LNCAP (cell line): ENCODE measurements around the gene GAPT.

Source experiments
- CTCF ChIP-seq: fragments of 450-650 bp; IDR thresholded peaks from 2 replicates; pipeline ENCODE4 v1.5.1; 2017; ENCODE audit warnings: mild to moderate bottlenecking

Gene GAPT

GRCh38 chr5:58458141-58458742 is 33.0 kb upstream of the GAPT start:
- no peak for TF ChIP-seq CTCF

GRCh38 chr5:58458743-58459145 is 32.5 kb upstream of the GAPT start:
- TF ChIP-seq CTCF: no peak

GRCh38 chr5:58459146-58460001 is 31.9 kb upstream of the GAPT start:
- TF ChIP-seq CTCF: no peak

- no peak for TF ChIP-seq CTCF
Measured at GRCh38 chr5:58460002-58460731, 31.1 kb upstream of the GAPT start, which contains the start of gene PLK2. TSS of gene PLK2 (minus strand) at chr5:58460086. CDS start at chr5:58459959, 127 bp downstream.

GRCh38 chr5:58460732-58461286 is 30.4 kb upstream of the GAPT start:
- TF ChIP-seq CTCF: peak; percentile 83

GRCh38 chr5:58462154-58462553 is 29.1 kb upstream of the GAPT start:
- no peak for TF ChIP-seq CTCF

GRCh38 chr5:58462623-58463230 is 28.5 kb upstream of the GAPT start:
- peak; percentile 80 for TF ChIP-seq CTCF
